ENCODE measurements around the gene C2CD2. TPM values are rescaled to one million over a fixed set of nuclear protein-coding genes. Genes with fewer than 3 reads are reported as not detected.

Gene C2CD2
- total RNA-seq, 1 donor from 2014 or later = 31.1 TPM

DNA sequence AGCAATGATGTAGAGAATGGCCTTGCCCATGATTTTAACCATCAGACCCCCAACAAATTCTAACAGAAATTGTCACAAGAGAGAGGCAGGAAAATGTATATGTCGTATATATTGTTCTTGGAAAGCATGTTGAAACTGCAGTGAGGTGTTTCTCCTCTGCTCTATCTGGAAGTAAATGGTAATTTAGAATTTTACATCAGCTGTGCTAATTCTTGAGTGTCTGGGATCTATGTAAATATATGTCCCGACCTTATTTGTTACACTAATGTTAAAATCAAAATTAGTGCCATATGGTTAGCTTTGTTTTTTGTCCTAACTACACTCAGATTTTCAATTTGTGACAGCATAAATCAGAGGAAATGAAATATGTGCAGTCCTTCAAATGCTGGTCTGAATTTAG, 35.9 kb upstream of the C2CD2 start:
- H3K4me1 Mint-ChIP-seq = no peaks in the 10 kb centered on the region
- no peaks in the 10 kb centered on the region for H3K27me3 Mint-ChIP-seq (ENCODE audit: low read depth)

GRCh38 chr21:41987310-41987709, 33.5 kb upstream of the C2CD2 start:
- Mint-ChIP-seq H3K36me3 (peaks cover 18% of the 10 kb centered on the region), H3K9me3 (peaks cover 10% of the 10 kb centered on the region), H3K4me1 (no peaks in the 10 kb centered on the region), H3K27ac (no peak overlapping the region), H3K27me3 (ENCODE audit: low read depth) (no peaks in the 10 kb centered on the region), H3K4me3 (no peak overlapping the region)
- no peak for DNase-seq (ENCODE audit: low spot score in 2 of 2, unreplicated experiment in 2 of 2)
- no peak for TF ChIP-seq CTCF (IDR thresholded peaks at IDR 0.05; ENCODE audit: unreplicated experiment)

More for the DNA sequence above, 35.9 kb upstream of the C2CD2 start:
- Mint-ChIP-seq H3K9me3 (peaks cover under 1% of the 10 kb centered on the region), H3K27ac (no peak overlapping the region), H3K36me3 (peaks cover 39% of the 10 kb centered on the region), H3K4me3 (no peak overlapping the region)
- no peak for DNase-seq (ENCODE audit: low spot score in 2 of 2, unreplicated experiment in 2 of 2)
- no peak for TF ChIP-seq CTCF (IDR thresholded peaks at IDR 0.05; ENCODE audit: unreplicated experiment)

DNA sequence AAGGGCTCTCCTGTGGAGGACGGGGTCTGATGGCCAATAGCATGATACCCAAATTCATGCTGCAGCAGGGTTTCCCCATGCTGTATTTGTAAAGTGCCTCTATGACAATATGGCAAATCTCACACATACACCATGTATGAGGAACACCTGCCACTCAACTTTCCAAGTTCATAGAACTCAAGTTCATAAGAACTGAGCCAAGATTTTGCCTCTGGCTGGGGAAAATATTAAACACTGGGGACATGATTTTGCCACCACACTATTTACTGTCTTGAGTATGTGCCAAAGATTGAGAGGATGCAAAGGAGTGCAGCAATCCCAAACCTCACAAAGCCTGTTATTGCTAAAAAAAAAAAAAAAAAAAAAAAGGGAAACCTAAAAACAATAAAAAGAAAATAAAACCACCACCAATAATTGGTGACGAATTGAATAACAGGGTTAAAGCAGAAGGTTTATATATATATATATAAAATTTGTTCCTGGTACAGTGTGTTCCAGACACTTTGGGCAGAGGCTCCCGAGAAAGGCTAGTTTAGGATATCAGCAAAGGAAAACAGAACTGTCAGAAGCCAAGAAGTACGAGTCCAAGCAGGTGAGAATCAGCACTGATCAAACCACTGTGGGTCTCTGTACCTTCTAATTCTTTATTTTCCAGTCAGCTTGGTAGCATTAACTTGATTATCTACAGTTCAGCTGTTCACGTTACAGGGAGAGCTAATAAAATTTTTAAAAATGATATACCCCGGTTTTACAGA, 32.0 kb upstream of the C2CD2 start:
- no peak overlapping the region for H3K27ac Mint-ChIP-seq
- DNase-seq (ENCODE audit: low spot score in 2 of 2, unreplicated experiment in 2 of 2) = no peak
- H3K27me3 Mint-ChIP-seq (ENCODE audit: low read depth) = no peaks in the 10 kb centered on the region
- H3K36me3 Mint-ChIP-seq = peaks cover 5% of the 10 kb centered on the region
- no peak for TF ChIP-seq CTCF (IDR thresholded peaks at IDR 0.05; ENCODE audit: unreplicated experiment)
- H3K4me1 Mint-ChIP-seq = no peaks in the 10 kb centered on the region
- H3K4me3 Mint-ChIP-seq = no peak overlapping the region
- peaks cover 12% of the 10 kb centered on the region for H3K9me3 Mint-ChIP-seq

GRCh38 chr21:41983229-41983628, 29.4 kb upstream of the C2CD2 start:
- peaks cover 5% of the 10 kb centered on the region for H3K4me1 Mint-ChIP-seq
- no peak for DNase-seq (ENCODE audit: low spot score in 2 of 2, unreplicated experiment in 2 of 2)
- H3K4me3 Mint-ChIP-seq = no peak overlapping the region
- no peak for TF ChIP-seq CTCF (IDR thresholded peaks at IDR 0.05; ENCODE audit: unreplicated experiment)
- H3K27me3 Mint-ChIP-seq (ENCODE audit: low read depth) = no peaks in the 10 kb centered on the region
- peaks cover 21% of the 10 kb centered on the region for H3K9me3 Mint-ChIP-seq
- peaks cover 6% of the 10 kb centered on the region for H3K36me3 Mint-ChIP-seq
- H3K27ac Mint-ChIP-seq = no peak overlapping the region

- no peak for DNase-seq (ENCODE audit: low spot score in 2 of 2, unreplicated experiment in 2 of 2)
- no peak for TF ChIP-seq CTCF (IDR thresholded peaks at IDR 0.05; ENCODE audit: unreplicated experiment)
- Mint-ChIP-seq H3K4me1 (peaks cover 5% of the 10 kb centered on the region), H3K4me3 (no peak overlapping the region), H3K9me3 (peaks cover 21% of the 10 kb centered on the region), H3K36me3 (peaks cover 6% of the 10 kb centered on the region), H3K27me3 (ENCODE audit: low read depth) (no peaks in the 10 kb centered on the region), H3K27ac (no peak overlapping the region)
Measured at GRCh38 chr21:41980561-41980960, 26.7 kb upstream of the C2CD2 start.

Measured in mesothelial cell of epicardium (in vitro differentiated cells).